KMS-11 (cell line): ENCODE data around the gene TMEM54.
A peak's percentile ranks its signal among the peaks of the same experiment; 100 is the strongest.

ENCODE experiments used
- H2AFZ ChIP-seq: fragments of 200-600 bp; sonication (generic); 2 replicates; pipeline ENCODE4 v1.6.1; 2016; ENCODE audit warnings: antibody characterized with exemption, mixed run types, low read depth
- H3K27ac ChIP-seq: fragments of 200-600 bp; sonication (generic); 2 replicates; pipeline ENCODE4 v1.6.1; 2016; ENCODE audit warnings: mild to moderate bottlenecking, mixed run types
- H3K27me3 ChIP-seq: fragments of 200-600 bp; sonication (generic); 2 replicates; pipeline ENCODE4 v1.6.1; 2017; ENCODE audit warnings: mild to moderate bottlenecking, low read depth, mixed run types, moderate library complexity; ENCODE audit not compliant: insufficient read depth
- H3K36me3 ChIP-seq: fragments of 200-600 bp; sonication (generic); 2 replicates; pipeline ENCODE4 v1.6.1; 2017; ENCODE audit warnings: mild to moderate bottlenecking, mixed run types; ENCODE audit not compliant: insufficient read depth
- H3K4me1 ChIP-seq: fragments of 200-600 bp; sonication (generic); 2 replicates; pipeline ENCODE4 v1.6.1; 2016; ENCODE audit warnings: mild to moderate bottlenecking, low read depth, mixed run types; ENCODE audit not compliant: poor library complexity, severe bottlenecking
- H3K4me2 ChIP-seq: fragments of 200-600 bp; sonication (generic); 2 replicates; pipeline ENCODE4 v1.7.0; 2016; ENCODE audit warnings: mild to moderate bottlenecking, mixed run types
- H3K4me3 ChIP-seq: fragments of 200-600 bp; sonication (generic); IDR thresholded peaks from 2 replicates; pipeline ENCODE4 v1.6.1; 2017; ENCODE audit warnings: low read depth, low read length, mixed read lengths; ENCODE audit not compliant: insufficient read depth
- H3K79me2 ChIP-seq: fragments of 200-600 bp; sonication (generic); 2 replicates; pipeline ENCODE4 v1.6.1; 2016; ENCODE audit warnings: low read depth, mixed run types; ENCODE audit not compliant: insufficient read depth
- H3K9ac ChIP-seq: fragments of 200-600 bp; sonication (generic); 2 replicates; pipeline ENCODE4 v1.6.1; 2016; ENCODE audit warnings: mild to moderate bottlenecking, mixed run types
- H4K20me1 ChIP-seq: fragments of 200-600 bp; sonication (generic); 2 replicates; pipeline ENCODE4 v1.6.1; 2016; ENCODE audit warnings: mild to moderate bottlenecking, mixed run types; ENCODE audit not compliant: insufficient read depth
- TF ChIP-seq, protein P1 (sequence below): fragments of 200-600 bp; sonication (generic); conservative IDR thresholded peaks from 2 replicates; pipeline ENCODE4 v1.6.1; 2017; ENCODE audit warnings: low read depth, mild to moderate bottlenecking, antibody characterized with exemption, low read length, moderate library complexity, mixed read lengths

Gene TMEM54

DNA sequence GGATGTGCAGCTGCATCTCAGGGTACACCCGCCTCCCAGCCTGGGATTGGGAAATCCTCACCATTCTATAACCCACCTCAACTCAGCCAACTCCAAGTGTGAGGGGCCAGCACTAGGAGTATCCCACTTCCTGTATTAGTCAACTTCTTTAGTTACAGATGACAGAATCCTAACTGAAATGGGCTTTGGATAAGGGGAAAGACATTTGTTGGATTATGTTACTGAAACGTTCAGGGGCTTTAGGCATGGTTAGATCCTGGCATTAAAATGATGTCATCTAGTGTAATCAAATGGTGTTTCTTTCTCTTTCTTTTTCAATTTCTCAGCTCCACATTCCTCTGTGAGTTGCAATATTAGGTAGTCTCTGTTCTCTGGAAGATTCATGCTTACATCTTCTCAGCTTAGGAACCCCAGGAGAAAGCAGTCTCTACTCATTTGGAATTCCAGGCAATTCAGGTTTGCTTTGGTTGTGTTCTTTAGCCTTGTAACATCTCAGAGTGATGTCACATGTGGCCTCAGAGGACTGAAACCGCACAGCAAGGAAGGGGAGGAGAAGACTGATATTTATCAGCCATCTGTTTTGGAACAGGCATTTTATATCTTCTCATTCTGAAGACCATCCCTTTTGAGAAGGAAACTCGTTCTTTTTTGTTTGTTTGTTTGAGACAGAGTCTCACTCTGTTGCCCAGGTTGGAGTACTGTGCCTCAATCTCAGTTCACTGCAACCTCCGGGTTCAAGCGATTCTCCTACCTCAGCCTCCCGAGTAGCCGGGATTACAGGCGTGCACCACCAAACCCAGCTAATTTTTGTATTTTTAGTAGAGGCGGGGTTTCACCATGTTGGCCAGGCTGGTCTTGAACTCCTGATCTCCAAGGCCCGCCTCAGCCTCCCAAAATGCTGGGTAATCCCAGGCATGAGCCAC lies 18.9 kb upstream of the TMEM54 start:
- Histone ChIP-seq H2AFZ (peak overlapping the region; percentile 45), H3K4me3 (no peak overlapping the region), H3K4me2 (no peak overlapping the region; the same call in 1 of the 2 replicates), H3K79me2 (no peaks in the 10 kb centered on the region), H3K4me1 (peaks cover 15% of the 10 kb centered on the region), H4K20me1 (no peaks in the 10 kb centered on the region), H3K27ac (no peak overlapping the region), H3K27me3 (no peaks in the 10 kb centered on the region), H3K36me3 (no peaks in the 10 kb centered on the region), H3K9ac (no peak overlapping the region)
- TF ChIP-seq, protein P1, sequence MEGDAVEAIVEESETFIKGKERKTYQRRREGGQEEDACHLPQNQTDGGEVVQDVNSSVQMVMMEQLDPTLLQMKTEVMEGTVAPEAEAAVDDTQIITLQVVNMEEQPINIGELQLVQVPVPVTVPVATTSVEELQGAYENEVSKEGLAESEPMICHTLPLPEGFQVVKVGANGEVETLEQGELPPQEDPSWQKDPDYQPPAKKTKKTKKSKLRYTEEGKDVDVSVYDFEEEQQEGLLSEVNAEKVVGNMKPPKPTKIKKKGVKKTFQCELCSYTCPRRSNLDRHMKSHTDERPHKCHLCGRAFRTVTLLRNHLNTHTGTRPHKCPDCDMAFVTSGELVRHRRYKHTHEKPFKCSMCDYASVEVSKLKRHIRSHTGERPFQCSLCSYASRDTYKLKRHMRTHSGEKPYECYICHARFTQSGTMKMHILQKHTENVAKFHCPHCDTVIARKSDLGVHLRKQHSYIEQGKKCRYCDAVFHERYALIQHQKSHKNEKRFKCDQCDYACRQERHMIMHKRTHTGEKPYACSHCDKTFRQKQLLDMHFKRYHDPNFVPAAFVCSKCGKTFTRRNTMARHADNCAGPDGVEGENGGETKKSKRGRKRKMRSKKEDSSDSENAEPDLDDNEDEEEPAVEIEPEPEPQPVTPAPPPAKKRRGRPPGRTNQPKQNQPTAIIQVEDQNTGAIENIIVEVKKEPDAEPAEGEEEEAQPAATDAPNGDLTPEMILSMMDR, result no peak

DNA sequence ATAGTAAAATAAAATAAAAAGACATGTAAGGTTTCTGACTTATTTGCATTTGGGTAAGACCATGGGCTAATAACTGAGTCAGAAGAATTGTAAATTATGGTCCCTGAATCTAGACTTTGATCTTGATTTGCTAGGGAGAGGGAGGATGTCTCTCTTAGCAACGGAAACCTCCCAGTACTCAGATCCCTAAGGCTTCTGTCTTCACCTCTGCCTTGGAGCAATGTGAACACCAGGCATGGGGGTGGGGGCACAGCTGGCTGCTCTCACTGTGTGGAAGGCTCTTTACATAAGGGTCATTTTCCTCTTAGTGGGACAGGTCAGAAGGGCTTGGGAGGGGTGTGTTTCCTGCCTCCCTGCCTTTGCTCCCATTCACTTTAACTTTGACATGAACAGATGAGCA lies 17.0 kb upstream of the TMEM54 start:
- H3K36me3 ChIP-seq, result no peaks in the 10 kb centered on the region
- H2AFZ ChIP-seq, result no peak overlapping the region
- H3K4me2 ChIP-seq, result no peak overlapping the region
- TF ChIP-seq, protein P1, result no peak
- H3K4me3 ChIP-seq, result no peak overlapping the region
- H3K79me2 ChIP-seq, result no peaks in the 10 kb centered on the region
- H3K27ac ChIP-seq, result no peak overlapping the region
- no peak overlapping the region for H3K9ac ChIP-seq
- no peaks in the 10 kb centered on the region for H3K27me3 ChIP-seq
- H4K20me1 ChIP-seq, result no peaks in the 10 kb centered on the region
- H3K4me1 ChIP-seq, result peaks cover 15% of the 10 kb centered on the region

DNA sequence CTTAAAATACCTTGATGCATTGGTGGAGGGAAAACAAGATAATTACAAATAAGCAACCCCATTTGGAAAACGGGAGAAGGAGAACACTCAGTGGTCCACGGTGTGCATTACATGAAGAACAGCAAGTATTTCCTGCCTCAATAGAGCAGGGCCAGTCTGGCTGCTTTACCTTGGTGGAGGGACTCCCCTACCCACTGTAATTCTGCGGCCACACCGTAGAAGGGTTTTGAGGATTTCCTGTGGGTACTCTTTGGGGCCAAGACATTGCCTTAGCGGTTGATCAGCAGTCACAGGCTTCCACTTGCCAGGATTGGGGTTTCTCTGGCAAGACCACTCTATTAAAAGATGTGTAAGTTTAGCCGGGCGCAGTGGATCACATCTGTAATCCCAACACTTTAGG lies 16.3 kb upstream of the TMEM54 start:
- TF ChIP-seq, protein P1, result no peak
- Histone ChIP-seq H3K27me3 (no peaks in the 10 kb centered on the region), H3K79me2 (no peaks in the 10 kb centered on the region), H3K9ac (no peak overlapping the region), H4K20me1 (no peaks in the 10 kb centered on the region), H3K4me2 (no peak overlapping the region), H3K36me3 (no peaks in the 10 kb centered on the region), H2AFZ (no peak overlapping the region), H3K4me1 (peaks cover 15% of the 10 kb centered on the region), H3K27ac (no peak overlapping the region), H3K4me3 (no peak overlapping the region)

DNA sequence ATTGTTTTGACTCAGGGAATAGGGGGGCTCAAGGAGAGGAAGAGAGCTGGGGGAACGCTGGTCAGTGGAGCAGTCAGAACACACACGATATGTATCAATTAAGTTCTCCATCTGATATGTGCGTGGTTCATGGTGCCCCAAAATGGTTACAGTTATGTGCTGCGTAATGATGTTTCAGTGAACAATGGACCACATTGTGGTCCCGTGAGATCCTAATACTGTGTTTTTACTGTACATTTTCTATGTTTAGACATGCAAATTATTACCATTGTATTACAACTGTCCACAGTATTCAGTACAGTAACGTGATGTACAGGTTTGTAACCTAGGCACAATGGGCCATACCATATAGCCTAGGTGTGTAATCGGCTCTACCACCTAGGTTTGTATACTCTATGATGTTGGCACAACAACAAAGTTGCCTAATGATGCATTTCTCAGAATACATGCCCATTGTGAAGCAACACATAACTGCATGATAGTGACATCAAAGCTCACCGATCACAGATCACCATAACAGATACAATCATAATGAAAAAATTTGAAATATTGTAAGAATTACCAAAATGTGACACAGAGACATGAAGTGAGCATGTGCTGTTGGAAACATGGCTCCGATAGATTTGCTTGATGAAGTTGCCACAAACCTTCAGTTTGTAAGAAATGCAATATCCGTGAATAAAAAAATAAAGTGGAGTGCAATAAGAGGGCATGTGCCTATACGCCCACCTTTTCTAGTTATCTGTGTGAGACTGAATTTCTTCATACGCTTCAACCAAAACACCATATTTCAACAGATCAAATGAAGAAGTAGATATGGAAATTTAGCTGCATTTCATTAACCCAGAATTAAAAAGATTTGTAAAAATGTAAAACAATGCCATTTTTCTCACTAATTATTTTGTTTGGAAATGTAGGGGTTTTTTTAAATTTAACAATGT lies 14.8 kb upstream of the TMEM54 start:
- no peaks in the 10 kb centered on the region for H3K79me2 ChIP-seq
- no peaks in the 10 kb centered on the region for H3K27me3 ChIP-seq
- peaks cover 15% of the 10 kb centered on the region for H3K4me1 ChIP-seq
- no peak overlapping the region for H3K4me2 ChIP-seq
- no peak overlapping the region for H3K9ac ChIP-seq
- TF ChIP-seq, protein P1, result no peak
- H3K36me3 ChIP-seq, result no peaks in the 10 kb centered on the region
- H3K4me3 ChIP-seq, result no peak overlapping the region
- H4K20me1 ChIP-seq, result no peaks in the 10 kb centered on the region
- H3K27ac ChIP-seq, result no peak overlapping the region
- no peak overlapping the region for H2AFZ ChIP-seq
